GM19099 (cell line): ENCODE results near the gene MRM3.

Source experiments
- POLR2A ChIP-seq: IDR thresholded peaks from 3 replicates; pipeline ENCODE4 v1.6.1; 2011; ENCODE audit warnings: low read depth; ENCODE audit not compliant: insufficient read length; ENCODE audit errors: extremely low read depth

Gene MRM3

GRCh38 chr17:795276-795675 is 13.1 kb downstream of the MRM3 start:
- TF ChIP-seq POLR2A, result no peak

- TF ChIP-seq POLR2A, result no peak
Measured at GRCh38 chr17:795721-796120, 13.6 kb downstream of the MRM3 start.

- TF ChIP-seq POLR2A, result no peak
Measured at GRCh38 chr17:796609-797008, 14.5 kb downstream of the MRM3 start.

GRCh38 chr17:797236-797840 is 15.2 kb downstream of the MRM3 start:
- TF ChIP-seq POLR2A, result no peak

GRCh38 chr17:798246-798645 is 16.1 kb downstream of the MRM3 start:
- TF ChIP-seq POLR2A, result no peak

- TF ChIP-seq POLR2A, result no peak
Measured at GRCh38 chr17:799261-799660, 17.1 kb downstream of the MRM3 start.

GRCh38 chr17:800446-801242 is 18.5 kb downstream of the MRM3 start:
- TF ChIP-seq POLR2A, result no peak

GRCh38 chr17:801660-802059 is 19.5 kb downstream of the MRM3 start:
- no peak for TF ChIP-seq POLR2A

GRCh38 chr17:802481-802880 is 20.3 kb downstream of the MRM3 start:
- no peak for TF ChIP-seq POLR2A

- no peak for TF ChIP-seq POLR2A
Measured at GRCh38 chr17:802901-803881, 21.0 kb downstream of the MRM3 start.

GRCh38 chr17:804541-805435 is 22.6 kb downstream of the MRM3 start:
- TF ChIP-seq POLR2A, result no peak

- TF ChIP-seq POLR2A, result no peak
Measured at GRCh38 chr17:806346-806745, 24.2 kb downstream of the MRM3 start.

GRCh38 chr17:806781-807522 is 24.8 kb downstream of the MRM3 start:
- TF ChIP-seq POLR2A, result no peak
